NCI-H1930 (cell line): ENCODE results near the gene SULT2A1.
A peak's percentile ranks its signal among the peaks of the same experiment; 100 is the strongest.
"Not testable (repeated sequence)": the region's sequence is repeated elsewhere in the genome, so short reads cannot be mapped to it uniquely, and the experiment has no call there.

ENCODE experiments used
- DNase-seq, 2 experiments: peaks; one replicate each; lab custom pipeline; 2025; lab: John Stamatoyannopoulos, UW

The SULT2A1 gene

GRCh38 chr19:47860602-47861297 is 25.4 kb downstream of the SULT2A1 start:
- DNase-seq: no peak

DNA sequence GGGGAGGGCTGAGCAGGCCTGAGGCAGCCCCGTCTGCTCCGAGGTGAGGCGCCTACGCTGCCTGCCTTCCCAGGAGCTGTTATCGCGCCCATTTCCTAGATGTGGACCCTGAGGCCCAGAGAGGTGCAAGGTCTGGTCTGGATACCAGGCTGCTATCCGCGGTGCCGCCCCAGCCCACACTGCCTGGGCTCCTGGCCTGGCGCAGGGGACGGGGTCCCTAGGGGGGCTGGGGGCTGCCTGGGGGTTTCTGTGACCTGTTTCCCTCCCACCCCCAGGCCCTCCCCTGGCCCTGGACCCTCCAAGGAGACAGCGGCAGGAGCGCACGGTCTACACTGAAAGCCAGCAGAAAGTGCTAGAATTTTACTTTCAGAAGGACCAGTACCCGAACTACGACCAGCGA is 26.3 kb downstream of the SULT2A1 start:
- DNase-seq: not testable (repeated sequence)

DNA sequence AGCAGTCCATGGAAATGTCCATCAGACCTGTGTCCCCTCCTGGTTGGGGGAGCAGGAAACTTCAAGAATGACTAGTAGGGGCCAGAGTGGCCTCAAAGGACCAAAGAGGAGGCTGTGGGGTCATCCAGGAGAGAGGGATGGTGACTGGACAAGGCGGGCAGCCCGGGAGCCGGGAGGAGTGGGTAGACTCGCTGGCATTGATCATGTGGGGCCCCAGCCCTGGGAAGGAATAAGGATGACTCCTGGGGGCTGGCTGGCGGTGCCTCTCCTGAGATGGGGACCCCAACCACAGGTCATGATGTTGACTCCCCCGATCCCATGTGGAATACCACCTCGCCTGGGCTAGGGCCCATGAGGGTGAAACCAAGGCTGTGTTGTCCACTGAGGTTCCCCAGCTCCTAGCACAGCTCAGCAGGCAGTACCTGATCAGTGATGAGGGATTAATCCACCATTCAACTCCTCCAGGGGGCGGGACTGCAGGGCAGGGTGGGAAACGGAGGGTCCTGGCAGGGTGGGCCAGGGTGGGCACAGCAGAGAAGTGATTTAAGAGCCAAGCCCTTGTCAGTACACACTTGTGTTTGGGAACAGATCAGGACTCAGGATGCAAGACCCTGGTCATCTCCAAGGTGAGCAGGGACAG is 27.3 kb downstream of the SULT2A1 start, which contains the start of gene TPRX2:
Gene TPRX2 (plus strand): TSS at position 590 of the 640 bp plus-strand sequence. CDS start 12 bp downstream, at position 602.
- DNase-seq: not testable (repeated sequence)

- DNase-seq: not testable (repeated sequence)
These were observed 27.9 kb downstream of the SULT2A1 start for GRCh38 chr19:47858231-47858630.

GRCh38 chr19:47854459-47854858 is 31.7 kb downstream of the SULT2A1 start:
- DNase-seq: no peak

- no peak for DNase-seq
These were observed 33.1 kb downstream of the SULT2A1 start for GRCh38 chr19:47853003-47853402.

DNA sequence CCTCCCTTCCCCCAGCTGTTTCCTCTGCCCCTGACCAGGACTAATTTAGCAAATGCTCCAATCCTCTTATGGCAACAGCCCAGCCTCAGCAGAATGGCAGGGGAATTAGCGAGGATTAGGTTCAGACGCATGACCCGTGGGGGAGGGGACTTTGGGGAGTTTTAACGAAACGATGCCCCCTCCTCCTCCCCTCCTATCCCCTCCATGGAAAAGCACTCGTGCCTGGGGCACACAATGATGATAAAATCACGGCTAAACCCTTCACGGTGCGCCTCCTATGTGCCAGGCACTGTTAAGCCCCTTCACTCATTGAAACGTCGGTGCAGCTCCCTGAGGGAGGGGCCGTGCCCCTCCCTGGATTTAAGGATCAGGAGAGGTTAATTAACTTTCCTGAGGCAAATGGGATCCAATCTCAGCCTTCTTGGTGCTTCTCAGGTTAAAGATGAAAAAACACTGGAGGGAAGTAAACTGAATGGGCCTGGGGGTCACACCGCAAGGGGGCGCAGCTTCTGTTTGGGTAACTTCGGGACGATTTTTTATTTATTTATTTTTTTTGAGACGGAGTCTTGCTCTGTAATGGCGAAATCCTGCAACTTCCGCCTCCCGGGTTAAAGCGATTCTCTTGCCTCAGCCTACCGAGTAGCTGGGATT is 37.2 kb downstream of the SULT2A1 start:
- peak; percentile 40 to 71 for DNase-seq

GRCh38 chr19:47848425-47848822 is 37.7 kb downstream of the SULT2A1 start:
- no peak for DNase-seq

GRCh38 chr19:47842941-47843340 is 43.2 kb downstream of the SULT2A1 start:
- DNase-seq: no peak

DNA sequence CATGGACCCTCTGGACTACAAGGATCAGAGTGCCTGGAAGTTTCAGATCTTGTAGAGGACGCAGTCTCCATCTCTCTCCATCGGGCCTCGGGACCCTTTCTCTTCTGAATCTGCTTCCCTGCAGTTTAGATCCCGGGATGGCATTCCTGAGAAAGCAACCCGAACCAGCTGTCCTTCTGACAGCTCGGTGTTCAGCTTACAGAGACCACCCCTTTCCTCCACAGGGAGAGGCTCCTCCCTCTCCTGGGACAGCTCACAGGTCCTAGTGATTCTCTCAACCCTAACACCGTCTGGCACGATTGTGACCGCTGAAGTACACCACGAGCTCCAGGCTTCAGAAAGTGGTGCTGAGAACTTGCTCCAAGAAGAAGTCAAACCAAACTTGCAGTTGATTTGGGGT is 46.2 kb downstream of the SULT2A1 start:
- no peak for DNase-seq

- DNase-seq: no peak
These were observed 46.7 kb downstream of the SULT2A1 start for GRCh38 chr19:47839411-47839810.

- no peak for DNase-seq
These were observed 50.1 kb downstream of the SULT2A1 start for GRCh38 chr19:47836038-47836437.

- no peak for DNase-seq
These were observed 53.4 kb downstream of the SULT2A1 start for GRCh38 chr19:47832723-47833122.

- no peak for DNase-seq
These were observed 59.3 kb downstream of the SULT2A1 start for GRCh38 chr19:47826800-47827199.

DNA sequence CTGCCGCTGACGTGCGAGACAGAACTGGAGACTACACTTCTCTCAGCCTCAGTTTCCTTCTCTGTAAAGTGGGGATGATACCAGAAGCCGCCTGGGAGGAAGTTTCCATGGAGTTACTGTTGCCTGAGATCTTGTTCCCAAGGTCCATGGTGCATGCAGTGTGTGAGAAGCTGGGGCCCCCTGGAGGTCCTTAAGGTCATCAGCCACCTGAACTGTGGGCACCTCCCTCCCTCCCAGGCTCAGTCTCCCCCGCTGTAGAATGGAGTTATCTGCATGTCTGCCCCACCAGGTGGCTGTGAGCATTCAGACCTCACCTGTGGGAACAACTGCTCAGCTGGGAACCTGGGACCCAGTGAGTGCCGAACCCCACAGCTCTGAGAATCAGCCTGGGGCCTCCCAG is 61.7 kb downstream of the SULT2A1 start:
- no peak for DNase-seq

DNA sequence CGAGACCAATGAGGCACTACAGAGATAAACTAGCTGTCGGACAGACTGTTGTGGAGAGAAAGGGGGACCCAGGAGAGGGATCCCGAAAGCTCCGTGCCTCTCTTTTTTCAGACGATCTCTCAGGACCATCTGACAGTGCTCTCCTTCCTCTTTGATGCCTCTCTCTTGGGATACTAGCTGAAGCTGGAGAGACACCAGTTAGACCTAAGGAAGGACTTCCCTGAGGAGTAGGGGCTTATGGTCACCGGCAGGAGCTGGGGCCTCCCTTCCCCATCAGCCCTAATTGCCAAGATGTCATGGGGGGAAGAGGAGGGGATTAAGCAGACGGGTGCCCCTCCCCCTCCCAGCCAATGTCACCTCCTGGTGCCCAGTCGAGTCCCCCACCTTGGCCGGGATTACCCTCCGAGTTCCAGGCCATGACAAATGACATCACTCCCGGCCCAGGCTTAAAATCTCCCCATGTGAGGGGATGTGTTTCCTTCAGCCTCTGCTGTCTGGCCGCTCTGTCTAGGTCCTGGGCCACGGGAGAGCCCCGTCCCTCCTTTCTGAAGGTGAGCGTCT is 64.6 kb downstream of the SULT2A1 start, which contains the start of gene CRX:
Gene CRX (plus strand): TSS at position 478 of the 561 bp plus-strand sequence. CDS start 12,507 bp downstream, outside the sequence.
- no peak for DNase-seq
